GM18520 (cell line): Measurements from ENCODE around the gene ELK1.
"Not testable (repeated sequence)": the region's sequence is repeated elsewhere in the genome, so short reads cannot be mapped to it uniquely, and the experiment has no call there.

Experiments
- ATAC-seq: cut with Tn5 transposase; IDR thresholded peaks from one replicate; pipeline ENCODE4 v1.9.1; 2021; ENCODE audit not compliant: unreplicated experiment

ELK1 gene

DNA sequence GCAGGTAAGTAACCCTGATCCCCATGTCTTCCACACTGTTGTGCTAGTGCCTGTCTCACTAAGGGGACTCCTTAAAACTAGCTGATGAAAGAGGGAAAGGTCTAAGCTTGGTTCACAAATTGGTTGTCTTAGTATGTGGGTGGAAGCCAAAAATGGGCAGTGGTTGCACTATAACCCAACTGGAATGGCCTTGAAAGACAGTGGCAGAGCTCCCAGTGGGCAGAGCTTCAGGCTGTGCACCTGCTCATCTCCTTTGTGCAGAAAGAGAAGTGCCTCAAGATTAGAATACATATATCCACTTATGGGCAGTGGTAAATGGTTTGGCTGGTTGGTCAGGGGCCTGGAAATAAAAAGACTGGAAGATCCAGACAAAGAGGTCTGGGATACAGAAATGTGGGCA is 37.9 kb downstream of the ELK1 start:
- no peak for ATAC-seq

DNA sequence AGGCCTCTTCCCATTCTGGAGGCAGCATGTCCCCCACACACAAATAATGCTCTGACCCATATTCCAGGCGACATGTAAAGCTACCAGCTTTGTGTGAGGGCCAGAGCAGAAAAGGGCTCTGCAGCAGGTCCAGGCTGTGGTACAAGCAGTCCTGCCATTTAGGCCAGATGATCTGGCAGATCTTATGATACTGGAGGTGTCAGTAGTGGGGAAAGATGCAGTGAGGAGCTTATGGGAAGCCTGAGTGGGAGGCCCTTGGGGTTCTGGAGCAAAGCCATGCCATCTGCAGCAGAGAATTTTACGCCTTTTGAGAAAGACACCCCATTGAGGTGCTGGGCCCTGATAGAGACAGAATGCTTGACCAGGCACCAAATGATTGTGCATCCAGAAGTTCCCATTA is 38.4 kb downstream of the ELK1 start:
- ATAC-seq, result no peak

DNA sequence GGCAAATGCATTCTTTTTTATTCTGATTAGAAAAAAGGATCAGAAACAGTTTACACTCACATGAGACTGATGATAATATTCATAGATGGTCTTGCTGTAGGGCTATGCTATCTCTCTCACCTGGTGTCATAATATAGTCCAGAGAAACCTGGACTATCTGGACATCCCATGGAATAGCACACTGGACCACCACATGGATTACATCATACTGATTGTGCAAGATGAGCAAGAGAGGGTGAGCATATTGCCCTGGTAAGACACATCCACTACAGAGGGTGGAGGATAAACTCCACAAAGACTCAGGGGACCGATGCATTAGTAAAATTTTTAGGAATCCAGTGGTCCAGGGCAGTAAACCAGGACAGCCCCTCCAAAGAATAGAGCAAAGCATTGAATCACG is 38.9 kb downstream of the ELK1 start:
- no peak for ATAC-seq

DNA sequence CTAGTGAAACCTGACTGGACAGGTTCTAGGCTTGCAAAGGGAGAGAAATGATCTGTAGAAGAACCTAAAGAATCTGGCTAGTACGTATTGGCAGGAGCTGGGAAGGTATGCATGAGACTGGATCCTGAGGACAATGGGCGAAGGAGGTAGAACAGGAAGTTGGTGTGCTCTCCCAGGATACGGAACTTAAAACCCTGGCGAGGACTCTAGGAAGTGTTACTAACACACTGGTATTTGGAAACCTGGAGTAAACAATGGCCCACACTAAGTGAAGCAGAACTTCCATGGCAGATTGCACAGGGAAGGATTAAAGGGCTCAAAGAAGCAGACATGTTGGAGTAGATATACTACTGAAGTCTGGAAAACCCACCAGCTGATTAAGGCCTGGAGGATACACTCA is 39.9 kb downstream of the ELK1 start:
- ATAC-seq, result no peak

DNA sequence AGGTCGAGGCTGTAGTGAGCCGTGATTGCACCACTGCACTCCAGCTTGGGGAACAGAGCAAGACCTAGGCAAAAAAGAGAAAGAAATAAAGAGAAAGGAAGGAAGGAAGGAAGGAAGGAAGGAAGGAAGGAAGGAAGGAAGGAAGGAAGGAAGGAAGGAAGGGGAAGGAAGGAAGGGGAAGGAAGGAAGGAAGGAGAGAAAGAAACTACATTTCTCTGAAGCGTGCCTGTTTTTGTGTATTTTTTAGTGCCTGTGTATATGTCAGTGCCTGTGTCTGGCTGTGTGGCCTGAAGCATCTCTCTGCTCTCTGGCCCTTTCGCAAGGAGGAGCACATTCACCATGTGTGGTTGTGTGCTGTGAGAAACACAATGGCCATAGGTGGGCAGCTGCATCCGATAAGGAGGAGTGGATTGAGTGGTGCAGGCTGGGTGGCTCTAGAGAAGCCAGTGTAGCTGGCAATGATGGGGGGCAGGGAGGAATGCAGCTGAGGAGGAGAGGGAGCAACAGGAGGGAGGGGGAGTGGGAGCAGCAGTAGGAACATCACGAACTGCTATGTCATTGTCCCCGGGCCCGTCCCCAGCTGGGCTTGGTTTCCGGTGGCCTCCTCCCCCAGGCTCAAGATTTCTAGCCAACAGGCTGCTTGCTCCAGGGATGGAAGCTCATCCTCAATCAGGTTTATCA is 42.1 kb downstream of the ELK1 start:
- no peak for ATAC-seq

DNA sequence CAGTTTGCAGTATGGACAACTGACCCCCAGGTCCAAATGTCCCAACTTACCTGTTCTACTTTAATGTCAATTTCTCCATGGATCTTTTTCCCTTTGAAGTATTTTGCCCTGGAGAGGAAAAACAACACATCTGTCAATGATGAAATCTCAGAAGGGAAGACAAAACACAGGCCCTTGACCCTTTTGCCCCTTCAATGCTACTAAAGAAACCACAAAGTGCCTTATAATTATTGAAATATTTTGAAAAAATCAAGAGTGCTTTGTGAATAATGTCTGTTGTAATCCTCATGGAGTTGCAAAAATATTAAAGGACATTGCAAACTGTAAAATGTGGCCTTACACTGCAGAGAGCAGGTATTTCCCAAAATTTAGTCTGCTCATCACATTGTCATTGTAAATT is 43.3 kb downstream of the ELK1 start:
- ATAC-seq, result no peak

DNA sequence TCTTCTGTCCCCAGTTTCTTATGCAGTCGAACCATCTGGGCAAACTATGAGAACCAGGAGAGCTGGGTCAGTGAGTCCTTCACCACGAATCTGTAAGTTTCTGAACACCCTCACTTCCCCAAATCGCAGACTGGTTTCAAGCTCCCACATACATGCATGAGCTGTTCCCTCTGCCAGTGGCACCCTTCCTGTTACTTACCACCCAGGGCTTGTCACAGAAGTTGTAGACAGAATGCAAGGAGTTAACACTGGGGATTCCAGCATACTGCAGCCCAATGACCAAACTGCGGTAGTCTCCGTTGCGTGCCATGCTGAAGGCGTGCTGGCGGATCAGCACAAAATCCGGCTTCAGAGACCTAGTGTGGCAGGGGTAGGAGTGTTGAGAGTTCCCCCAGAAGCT is 45.3 kb downstream of the ELK1 start:
- no peak for ATAC-seq

DNA sequence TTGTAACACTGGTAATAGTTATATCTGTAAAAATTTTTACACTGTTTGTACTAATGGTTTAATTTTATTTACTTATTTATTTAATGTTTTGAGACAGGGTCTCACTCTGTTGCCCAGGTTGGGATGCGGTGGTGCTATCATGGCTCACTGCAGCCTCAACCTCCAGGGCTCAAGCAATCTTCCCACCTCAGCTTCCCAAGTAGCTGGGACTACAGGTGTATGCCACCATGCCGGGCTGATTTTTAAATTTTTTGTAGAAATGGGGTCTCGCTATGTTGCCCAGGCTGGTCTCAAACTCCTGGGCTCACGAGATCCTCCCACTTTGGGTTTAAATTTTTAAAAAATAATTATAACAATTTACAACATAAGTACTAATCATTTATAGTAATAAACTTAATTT is 47.2 kb downstream of the ELK1 start:
- not testable (repeated sequence) for ATAC-seq

DNA sequence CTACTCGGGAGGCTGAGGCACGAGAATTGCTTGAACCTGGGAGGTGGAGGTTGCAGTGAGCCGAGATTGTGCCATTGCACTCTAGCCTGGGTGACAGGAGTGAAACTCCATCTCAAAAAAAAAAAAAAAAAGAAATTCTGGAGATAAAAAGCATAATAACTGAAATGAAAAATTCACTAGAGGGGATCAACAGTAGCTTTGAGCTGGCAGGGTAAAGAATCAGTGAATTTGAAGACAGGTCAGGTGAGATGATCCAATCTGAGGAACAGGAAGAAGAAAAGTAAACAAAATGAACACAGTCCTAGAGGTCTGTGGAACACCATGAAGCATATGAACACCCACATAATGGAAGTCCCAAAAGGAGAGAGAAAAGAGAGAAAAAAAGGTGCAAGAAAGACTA is 53.1 kb downstream of the ELK1 start:
- ATAC-seq, result no peak

DNA sequence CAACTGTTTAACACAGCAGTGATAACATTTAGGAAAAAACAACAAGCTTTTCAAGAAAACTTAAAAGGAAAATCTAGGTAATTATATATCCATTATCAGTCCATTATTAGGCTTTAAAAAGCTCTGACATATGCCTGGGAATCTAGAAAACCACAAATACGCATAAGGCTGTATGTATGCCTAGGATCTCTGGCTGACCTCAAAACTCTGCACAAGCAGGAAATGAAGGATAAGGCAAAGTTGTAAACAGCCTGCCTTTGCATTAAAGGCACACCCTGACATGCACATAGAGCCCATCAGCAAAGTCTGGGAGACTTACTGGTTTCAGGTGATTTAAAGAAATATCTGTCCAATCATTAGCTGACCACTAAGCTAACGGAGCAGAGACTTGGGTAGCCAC is 54.1 kb downstream of the ELK1 start:
- ATAC-seq, result no peak

DNA sequence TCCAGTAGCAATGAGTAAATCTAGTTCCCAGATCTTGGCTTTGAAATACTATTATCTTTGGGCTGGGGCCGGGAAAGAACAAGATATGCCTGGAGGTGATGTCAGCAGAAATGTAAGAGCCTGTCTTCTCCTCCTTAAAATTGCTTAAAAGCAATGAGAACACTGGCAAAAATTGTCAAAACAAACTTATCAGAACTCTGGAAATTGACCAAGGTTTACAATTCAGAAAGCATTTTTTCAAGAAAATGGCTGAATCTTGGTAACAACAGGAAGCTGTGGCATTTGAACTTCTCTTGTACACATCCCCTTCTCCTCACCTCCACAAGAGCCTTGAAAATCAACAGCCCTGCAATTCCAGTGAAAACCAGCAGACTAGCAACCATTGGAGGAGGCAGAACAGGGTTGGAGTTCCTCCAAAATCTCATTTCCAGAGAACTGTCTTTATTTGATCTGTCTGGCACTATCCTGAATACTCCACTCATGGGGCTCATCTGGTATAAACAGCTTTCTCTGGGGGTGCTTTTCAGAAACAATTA is 54.6 kb downstream of the ELK1 start:
- ATAC-seq, result no peak

DNA sequence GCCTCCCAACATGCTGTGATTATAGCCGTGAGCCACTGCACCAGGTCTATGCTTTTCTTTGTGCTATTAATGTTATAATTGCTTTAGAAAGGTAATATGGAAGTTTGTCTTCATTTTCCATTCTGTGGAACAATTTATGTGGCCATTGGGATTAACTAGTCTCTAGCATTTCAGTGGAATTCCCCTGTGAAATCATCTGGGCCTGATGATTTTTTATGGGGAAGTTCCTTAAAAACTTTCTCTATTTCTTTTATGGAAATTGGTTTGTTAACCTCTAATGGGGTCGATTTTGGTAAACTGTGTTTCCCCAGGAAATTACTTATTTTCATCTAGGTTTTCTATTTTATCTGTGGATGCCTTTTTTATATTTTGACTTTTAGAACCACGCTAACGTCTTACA is 56.8 kb downstream of the ELK1 start:
- ATAC-seq, result no peak

DNA sequence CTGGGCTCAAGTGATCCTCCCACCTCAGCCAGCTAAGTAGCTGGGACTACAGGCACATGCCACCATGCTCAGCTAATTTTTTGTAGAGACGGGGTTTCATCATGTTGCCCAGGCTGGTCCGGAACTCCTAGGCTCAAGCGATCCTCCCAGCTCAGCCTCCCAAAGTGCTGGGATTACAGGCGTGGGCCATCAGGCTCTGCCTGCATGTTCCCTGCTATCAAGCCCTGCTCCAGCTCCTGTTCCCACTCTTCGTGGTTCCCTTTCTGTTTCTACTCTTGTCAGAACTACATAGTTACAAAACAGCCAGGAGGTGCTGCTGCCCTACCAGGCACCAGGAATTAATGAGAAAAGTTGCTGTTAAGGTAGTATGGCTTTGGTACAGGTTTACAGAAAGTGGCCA is 59.4 kb downstream of the ELK1 start:
- no peak for ATAC-seq

DNA sequence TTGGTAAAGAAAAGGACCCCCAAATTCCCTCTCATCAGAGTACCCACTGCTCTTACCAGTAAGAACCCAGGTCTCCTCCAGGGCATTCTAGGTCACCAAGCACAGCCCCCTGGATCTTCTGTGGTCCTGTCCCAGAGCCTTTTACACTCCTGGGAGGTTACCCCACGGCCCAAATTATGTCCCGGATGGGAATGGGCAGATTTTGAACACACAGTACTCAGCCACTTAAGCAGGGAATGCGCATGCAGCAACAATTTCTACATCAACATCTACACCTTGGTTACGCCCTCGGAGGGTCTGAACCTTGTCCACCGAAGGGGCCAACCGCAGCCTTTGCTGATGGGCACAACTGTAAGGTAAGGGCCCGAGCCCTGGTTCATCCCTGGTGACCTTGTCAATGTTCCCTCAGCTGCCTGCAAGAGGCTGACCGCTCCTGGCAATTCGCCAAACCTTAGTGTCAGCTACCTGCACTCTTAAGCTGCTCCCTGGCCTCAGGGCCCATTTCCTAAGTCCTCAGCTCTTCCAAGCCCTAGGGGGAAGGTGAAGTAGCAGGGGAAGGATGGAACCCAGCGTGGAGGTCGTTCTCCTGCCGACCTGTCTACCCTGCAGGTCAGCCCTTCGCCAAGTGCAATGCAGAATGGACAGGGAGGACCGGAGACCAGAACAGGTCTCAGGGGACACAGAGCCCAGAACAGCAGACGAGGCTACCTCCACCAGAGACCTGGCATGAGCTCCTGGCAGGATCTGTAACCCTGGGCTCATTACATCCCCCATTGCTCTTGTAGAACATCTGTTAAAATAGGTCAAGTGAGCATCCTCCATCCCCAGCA is 62.2 kb downstream of the ELK1 start:
- ATAC-seq, result no peak

DNA sequence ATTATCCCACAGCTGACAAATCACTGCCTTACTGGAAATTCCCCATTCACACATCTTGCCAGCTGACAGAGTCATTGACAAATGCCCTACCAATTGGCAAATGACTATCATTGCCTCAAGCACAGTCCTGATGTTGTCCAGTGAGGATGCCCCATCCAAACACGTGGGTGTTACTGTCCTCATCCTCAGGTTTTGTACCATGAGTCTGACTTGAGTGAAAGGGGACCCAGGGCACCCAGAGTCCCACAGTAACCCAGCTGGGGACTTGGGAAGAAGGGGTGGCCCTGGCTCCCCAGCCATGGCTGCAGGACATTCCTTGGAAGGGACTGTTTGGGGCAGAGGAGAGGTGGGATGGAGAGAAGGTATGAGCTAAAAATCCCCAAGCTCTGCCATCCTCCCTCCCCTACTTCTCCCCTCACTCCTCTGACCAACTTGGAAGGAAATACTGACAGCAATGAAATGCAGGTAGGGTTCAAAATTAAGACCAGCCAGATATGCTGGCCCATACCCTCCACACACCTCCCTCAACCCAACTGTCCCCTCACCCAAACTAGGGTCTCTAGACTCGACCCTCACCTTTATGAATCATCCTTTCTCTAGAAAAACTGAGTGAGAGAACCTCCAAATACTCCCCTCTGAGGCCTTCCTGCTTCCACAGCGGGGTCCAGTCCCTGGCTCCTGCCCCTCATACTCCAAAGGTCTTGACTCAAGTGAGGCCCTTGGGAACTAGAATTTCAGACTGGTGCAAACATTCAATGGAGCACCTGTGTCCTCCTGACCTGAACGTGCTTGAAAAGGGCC is 63.1 kb downstream of the ELK1 start:
- no peak for ATAC-seq

DNA sequence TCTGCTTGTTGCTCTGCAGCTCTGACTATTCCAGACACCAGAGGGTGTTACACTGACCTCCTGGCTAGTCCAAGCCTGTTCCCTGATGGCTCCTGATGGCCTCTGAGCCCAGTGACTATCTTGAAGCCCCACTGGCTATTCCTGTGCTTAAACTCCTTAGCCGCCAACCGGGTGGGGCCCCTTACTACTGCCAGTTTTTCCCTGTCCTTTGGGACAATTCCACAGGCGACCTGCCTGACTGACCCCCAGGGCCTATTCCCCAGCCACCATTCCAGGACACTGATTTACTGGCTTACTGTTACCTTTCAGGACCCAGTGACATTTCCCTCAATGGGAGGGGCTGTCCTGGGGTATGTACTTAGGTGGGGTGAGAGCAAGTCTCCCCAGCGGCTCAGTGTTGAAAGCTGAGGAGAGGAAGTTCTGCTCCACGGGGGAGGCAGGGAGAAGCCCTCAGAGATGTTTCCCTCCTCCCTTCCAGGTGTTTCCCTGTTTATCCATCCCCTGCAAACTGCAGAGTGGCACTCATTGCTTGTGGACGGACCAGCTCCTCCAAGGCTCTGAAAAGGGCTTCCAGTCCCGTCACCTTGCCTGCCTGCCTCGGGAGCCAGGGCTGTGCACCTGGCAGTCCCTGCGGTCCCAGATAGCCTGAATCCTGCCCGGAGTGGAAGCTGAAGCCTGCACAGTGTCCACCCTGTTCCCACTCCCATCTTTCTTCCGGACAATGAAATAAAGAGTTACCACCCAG is 64.1 kb downstream of the ELK1 start:
- ATAC-seq, result no peak
